WTC11 (cell line): Measurements from ENCODE around the gene PIGX. TPM values are rescaled to one million over a fixed set of nuclear protein-coding genes. Genes with fewer than 3 reads are reported as not detected.
"Not testable (repeated sequence)": the region's sequence is repeated elsewhere in the genome, so short reads cannot be mapped to it uniquely, and the experiment has no call there.

ENCODE experiments used
- ATAC-seq: fragments of 200-7000 bp; cut with Tn5 transposase; 2 replicates; pipeline ENCODE4 v1.10.0; 2021; ENCODE audit warnings: mild to moderate bottlenecking, moderate library complexity
- CTCF ChIA-PET: fragments of 300-600 bp; sonication (Branson Sonifier 250); formaldehyde crosslinking; loops from one replicate; lab custom pipeline; 2021; ENCODE audit warnings: antibody characterized with exemption; lab: Charles Lee
- POLR2A ChIA-PET: fragments of 350-600 bp; sonication (Branson Sonifier 250); formaldehyde crosslinking; loops from one replicate; lab custom pipeline; 2021; ENCODE audit warnings: antibody characterized with exemption; lab: Charles Lee
- DNase-seq: peaks from one replicate; pipeline ENCODE4 v3.0.0; 2021; ENCODE audit warnings: low spot score
- H3K27ac Mint-ChIP-seq: 2 replicates; pipeline ENCODE4 v1.8.0; 2021; ENCODE audit warnings: mixed read lengths
- H3K27me3 Mint-ChIP-seq: 2 replicates; pipeline ENCODE4 v1.8.0; 2021; ENCODE audit warnings: low read depth, mild to moderate bottlenecking, moderate library complexity, mixed read lengths
- H3K36me3 Mint-ChIP-seq: 2 replicates; pipeline ENCODE4 v1.8.0; 2021; ENCODE audit warnings: mixed read lengths
- H3K4me1 Mint-ChIP-seq: 2 replicates; pipeline ENCODE4 v1.8.0; 2022; ENCODE audit warnings: mixed read lengths
- H3K4me3 Mint-ChIP-seq: 2 replicates; pipeline ENCODE4 v1.8.0; 2021; ENCODE audit warnings: mild to moderate bottlenecking, moderate library complexity, mixed read lengths
- H3K9me3 Mint-ChIP-seq: 2 replicates; pipeline ENCODE4 v1.8.0; 2021; ENCODE audit warnings: mixed read lengths
- JAZF1 ChIP-seq: fragments of 250-450 bp; sonication (Bioruptor Pico); IDR thresholded peaks from 2 replicates; pipeline ENCODE4 v1.9.0; 2021; ENCODE audit warnings: moderate library complexity, mild to moderate bottlenecking, inconsistent platforms
- JUN ChIP-seq: sonication (generic); formaldehyde crosslinking; IDR thresholded peaks from 2 replicates; pipeline ENCODE4 v1.8.0; 2023; ENCODE audit warnings: mild to moderate bottlenecking, missing genetic modification reagents
- MXD4 ChIP-seq: fragments of 250-450 bp; sonication (Bioruptor Pico); IDR thresholded peaks from 2 replicates; pipeline ENCODE4 v1.8.0; 2021; ENCODE audit warnings: mild to moderate bottlenecking, moderate library complexity, borderline replicate concordance
- NFATC4 ChIP-seq: fragments of 250-450 bp; sonication (Bioruptor Pico); IDR thresholded peaks from 2 replicates; pipeline ENCODE4 v1.9.0; 2021; ENCODE audit warnings: mild to moderate bottlenecking
- NFE2L1 ChIP-seq: sonication (generic); formaldehyde crosslinking; IDR thresholded peaks from 2 replicates; pipeline ENCODE4 v1.8.1; 2023; ENCODE audit warnings: missing genetic modification reagents
- PRRX2 ChIP-seq: fragments of 250-450 bp; sonication (Bioruptor Pico); IDR thresholded peaks from 2 replicates; pipeline ENCODE4 v1.8.0; 2021; ENCODE audit warnings: mild to moderate bottlenecking
- SMAD3 ChIP-seq: sonication (generic); formaldehyde crosslinking; IDR thresholded peaks from 2 replicates; pipeline ENCODE4 v1.8.0; 2022; ENCODE audit warnings: missing genetic modification reagents, mild to moderate bottlenecking, borderline replicate concordance
- SMAD4 ChIP-seq: sonication (generic); formaldehyde crosslinking; IDR thresholded peaks from 2 replicates; pipeline ENCODE4 v1.8.0; 2022; ENCODE audit warnings: mild to moderate bottlenecking, missing genetic modification reagents
- TP53 ChIP-seq: sonication (generic); formaldehyde crosslinking; IDR thresholded peaks from 2 replicates; pipeline ENCODE4 v1.8.1; 2023; ENCODE audit warnings: mild to moderate bottlenecking, missing genetic modification reagents
- ZBTB43 ChIP-seq: sonication (generic); formaldehyde crosslinking; IDR thresholded peaks from 2 replicates; pipeline ENCODE4 v1.8.1; 2023; ENCODE audit warnings: mild to moderate bottlenecking, missing genetic modification reagents
- ZNF121 ChIP-seq: sonication (generic); formaldehyde crosslinking; IDR thresholded peaks from 2 replicates; pipeline ENCODE4 v1.8.0; 2023; ENCODE audit warnings: missing genetic modification reagents
- ZNF317 ChIP-seq: sonication (generic); formaldehyde crosslinking; IDR thresholded peaks from 2 replicates; pipeline ENCODE4 v1.8.1; 2023; ENCODE audit warnings: low read depth, mild to moderate bottlenecking, moderate library complexity, missing genetic modification reagents, borderline replicate concordance
- total RNA-seq: library from RNA; stranded (reverse); gene quantifications from 3 replicates; pipeline ENCODE4 v1.2.3, GENCODE V29; 2021
- TF ChIP-seq, protein P1 (sequence below): sonication (generic); formaldehyde crosslinking; IDR thresholded peaks from 2 replicates; pipeline ENCODE4 v1.8.1; 2022; ENCODE audit warnings: low read depth, mild to moderate bottlenecking, moderate library complexity, missing genetic modification reagents, borderline replicate concordance
- TF ChIP-seq, protein P2 (sequence below): fragments of 250-450 bp; sonication (Bioruptor Pico); conservative IDR thresholded peaks from 2 replicates; pipeline ENCODE4 v1.9.0; 2021; ENCODE audit warnings: mild to moderate bottlenecking
- TF ChIP-seq, protein P3 (sequence below): sonication (generic); formaldehyde crosslinking; IDR thresholded peaks from 2 replicates; pipeline ENCODE4 v1.8.0; 2022; ENCODE audit warnings: mild to moderate bottlenecking, missing genetic modification reagents
- TF ChIP-seq, protein P4 (sequence below): fragments of 250-450 bp; sonication (Bioruptor Pico); IDR thresholded peaks from 2 replicates; pipeline ENCODE4 v2.1.2; 2022; ENCODE audit warnings: mild to moderate bottlenecking, moderate library complexity
- TF ChIP-seq, protein P5 (sequence below): sonication (generic); formaldehyde crosslinking; IDR thresholded peaks from 2 replicates; pipeline ENCODE4 v1.8.0; 2023; ENCODE audit warnings: missing genetic modification reagents, mild to moderate bottlenecking, borderline replicate concordance

PIGX gene
- total RNA-seq, 1 experiment from 2014 or later: 12.8 TPM

DNA sequence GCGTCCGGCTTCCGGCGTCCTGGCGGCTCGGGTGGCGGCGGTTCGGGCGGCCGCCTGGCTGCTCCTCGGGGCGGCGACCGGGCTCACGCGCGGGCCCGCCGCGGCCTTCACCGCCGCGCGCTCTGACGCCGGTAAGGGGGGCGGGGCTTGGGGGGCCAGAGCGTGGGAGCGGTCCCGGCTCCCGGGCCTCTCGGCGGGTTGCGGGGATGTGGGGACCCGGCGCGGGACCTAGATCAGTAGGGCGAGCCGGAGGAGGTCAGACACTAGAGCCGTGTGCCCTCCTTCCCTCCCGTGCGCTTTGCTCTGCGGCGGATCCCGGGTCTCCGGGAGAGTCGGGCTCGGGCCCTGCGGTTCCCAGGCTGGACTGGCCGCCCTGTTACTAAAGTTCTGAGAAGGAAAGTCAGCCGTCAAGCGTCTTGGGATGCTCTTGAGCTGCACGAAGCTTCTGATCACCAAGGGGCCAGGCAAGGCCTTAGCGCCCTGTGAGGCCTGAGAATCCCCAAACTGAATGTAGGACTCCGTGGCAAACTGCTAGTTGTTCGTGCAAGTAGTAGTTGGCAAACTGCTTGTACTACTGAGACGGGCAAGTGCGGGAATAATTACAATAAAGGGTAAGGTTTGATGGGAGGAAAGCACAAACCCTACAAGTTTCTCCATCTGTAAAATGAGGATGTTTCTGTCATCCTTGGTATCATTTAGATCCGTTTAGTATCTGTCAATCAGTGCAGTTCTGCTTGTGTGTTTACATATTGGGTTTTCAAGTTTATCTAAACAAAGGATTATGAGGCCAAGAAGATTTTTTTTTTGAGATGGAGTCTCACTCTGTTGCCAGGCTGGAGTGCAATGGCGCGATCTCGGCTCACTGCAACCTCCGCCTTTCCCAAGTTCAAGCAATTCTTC lies 587 bp downstream of the PIGX start (continued):
- no peak for TF ChIP-seq NFE2L1 (CRISPR knock-in tag)
- TF ChIP-seq, protein P1, sequence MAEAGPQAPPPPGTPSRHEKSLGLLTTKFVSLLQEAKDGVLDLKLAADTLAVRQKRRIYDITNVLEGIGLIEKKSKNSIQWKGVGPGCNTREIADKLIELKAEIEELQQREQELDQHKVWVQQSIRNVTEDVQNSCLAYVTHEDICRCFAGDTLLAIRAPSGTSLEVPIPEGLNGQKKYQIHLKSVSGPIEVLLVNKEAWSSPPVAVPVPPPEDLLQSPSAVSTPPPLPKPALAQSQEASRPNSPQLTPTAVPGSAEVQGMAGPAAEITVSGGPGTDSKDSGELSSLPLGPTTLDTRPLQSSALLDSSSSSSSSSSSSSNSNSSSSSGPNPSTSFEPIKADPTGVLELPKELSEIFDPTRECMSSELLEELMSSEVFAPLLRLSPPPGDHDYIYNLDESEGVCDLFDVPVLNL: no peak
- no peak for TF ChIP-seq JAZF1 (CRISPR knock-in tag)
- TF ChIP-seq, protein P2, sequence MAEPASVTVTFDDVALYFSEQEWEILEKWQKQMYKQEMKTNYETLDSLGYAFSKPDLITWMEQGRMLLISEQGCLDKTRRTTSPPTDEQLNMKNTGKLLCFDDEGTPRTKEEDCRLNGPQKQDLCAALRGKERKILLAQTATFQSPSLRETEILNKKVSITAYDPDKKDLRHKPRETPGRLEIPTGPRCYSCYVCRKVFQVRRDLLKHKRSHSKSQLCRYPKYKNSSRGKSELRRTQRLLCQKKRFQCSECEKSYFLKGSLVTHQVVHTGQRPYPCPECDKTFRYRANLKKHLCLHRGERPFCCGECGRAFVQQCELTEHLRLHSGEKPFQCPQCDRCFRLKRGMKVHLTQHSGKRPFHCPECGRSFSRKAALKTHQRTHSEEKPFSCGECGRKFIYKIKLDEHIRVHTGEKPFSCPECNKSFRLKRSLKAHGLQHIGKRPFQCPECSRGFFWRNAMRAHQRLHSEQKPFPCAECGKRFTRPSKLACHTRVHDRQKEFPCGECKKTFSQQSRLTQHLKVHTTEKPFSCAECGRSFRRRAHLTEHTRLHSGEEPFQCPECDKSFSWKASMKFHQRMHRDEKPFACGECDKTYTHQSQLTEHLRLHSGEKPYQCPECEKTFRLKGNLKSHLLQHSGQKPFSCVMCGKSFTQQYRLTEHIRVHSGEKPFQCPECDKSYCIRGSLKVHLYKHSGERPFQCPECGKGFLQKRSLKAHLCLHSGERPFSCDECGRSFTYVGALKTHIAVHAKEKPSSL (CRISPR knock-in tag): no peak
- no peak for TF ChIP-seq PRRX2 (CRISPR knock-in tag)
- peak; percentile 65; the same call in 1 of the 2 replicates for TF ChIP-seq ZNF317
- TF ChIP-seq, protein P3, sequence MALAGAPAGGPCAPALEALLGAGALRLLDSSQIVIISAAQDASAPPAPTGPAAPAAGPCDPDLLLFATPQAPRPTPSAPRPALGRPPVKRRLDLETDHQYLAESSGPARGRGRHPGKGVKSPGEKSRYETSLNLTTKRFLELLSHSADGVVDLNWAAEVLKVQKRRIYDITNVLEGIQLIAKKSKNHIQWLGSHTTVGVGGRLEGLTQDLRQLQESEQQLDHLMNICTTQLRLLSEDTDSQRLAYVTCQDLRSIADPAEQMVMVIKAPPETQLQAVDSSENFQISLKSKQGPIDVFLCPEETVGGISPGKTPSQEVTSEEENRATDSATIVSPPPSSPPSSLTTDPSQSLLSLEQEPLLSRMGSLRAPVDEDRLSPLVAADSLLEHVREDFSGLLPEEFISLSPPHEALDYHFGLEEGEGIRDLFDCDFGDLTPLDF (CRISPR knock-in tag): no peak
- TF ChIP-seq SMAD4 (CRISPR knock-in tag): no peak
- TF ChIP-seq, protein P4, sequence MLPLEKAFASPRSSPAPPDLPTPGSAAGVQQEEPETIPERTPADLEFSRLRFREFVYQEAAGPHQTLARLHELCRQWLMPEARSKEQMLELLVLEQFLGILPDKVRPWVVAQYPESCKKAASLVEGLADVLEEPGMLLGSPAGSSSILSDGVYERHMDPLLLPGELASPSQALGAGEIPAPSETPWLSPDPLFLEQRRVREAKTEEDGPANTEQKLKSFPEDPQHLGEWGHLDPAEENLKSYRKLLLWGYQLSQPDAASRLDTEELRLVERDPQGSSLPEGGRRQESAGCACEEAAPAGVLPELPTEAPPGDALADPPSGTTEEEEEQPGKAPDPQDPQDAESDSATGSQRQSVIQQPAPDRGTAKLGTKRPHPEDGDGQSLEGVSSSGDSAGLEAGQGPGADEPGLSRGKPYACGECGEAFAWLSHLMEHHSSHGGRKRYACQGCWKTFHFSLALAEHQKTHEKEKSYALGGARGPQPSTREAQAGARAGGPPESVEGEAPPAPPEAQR (CRISPR knock-in tag): no peak
- TF ChIP-seq TP53 (CRISPR knock-in tag): 0 out of 2 replicates have a peak, but pooled peaks have one; percentile 12
- no peak for TF ChIP-seq MXD4
- TF ChIP-seq ZNF121 (CRISPR knock-in tag): no peak
- TF ChIP-seq NFATC4 (CRISPR knock-in tag): no peak
- TF ChIP-seq ZBTB43: no peak
- TF ChIP-seq, protein P5, sequence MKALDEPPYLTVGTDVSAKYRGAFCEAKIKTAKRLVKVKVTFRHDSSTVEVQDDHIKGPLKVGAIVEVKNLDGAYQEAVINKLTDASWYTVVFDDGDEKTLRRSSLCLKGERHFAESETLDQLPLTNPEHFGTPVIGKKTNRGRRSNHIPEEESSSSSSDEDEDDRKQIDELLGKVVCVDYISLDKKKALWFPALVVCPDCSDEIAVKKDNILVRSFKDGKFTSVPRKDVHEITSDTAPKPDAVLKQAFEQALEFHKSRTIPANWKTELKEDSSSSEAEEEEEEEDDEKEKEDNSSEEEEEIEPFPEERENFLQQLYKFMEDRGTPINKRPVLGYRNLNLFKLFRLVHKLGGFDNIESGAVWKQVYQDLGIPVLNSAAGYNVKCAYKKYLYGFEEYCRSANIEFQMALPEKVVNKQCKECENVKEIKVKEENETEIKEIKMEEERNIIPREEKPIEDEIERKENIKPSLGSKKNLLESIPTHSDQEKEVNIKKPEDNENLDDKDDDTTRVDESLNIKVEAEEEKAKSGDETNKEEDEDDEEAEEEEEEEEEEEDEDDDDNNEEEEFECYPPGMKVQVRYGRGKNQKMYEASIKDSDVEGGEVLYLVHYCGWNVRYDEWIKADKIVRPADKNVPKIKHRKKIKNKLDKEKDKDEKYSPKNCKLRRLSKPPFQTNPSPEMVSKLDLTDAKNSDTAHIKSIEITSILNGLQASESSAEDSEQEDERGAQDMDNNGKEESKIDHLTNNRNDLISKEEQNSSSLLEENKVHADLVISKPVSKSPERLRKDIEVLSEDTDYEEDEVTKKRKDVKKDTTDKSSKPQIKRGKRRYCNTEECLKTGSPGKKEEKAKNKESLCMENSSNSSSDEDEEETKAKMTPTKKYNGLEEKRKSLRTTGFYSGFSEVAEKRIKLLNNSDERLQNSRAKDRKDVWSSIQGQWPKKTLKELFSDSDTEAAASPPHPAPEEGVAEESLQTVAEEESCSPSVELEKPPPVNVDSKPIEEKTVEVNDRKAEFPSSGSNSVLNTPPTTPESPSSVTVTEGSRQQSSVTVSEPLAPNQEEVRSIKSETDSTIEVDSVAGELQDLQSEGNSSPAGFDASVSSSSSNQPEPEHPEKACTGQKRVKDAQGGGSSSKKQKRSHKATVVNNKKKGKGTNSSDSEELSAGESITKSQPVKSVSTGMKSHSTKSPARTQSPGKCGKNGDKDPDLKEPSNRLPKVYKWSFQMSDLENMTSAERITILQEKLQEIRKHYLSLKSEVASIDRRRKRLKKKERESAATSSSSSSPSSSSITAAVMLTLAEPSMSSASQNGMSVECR (CRISPR knock-in tag): no peak
- no peak for TF ChIP-seq SMAD3 (CRISPR knock-in tag)
- 0 out of 2 replicates have a peak, but pooled peaks have one; percentile 34 for TF ChIP-seq JUN

- H3K36me3 Mint-ChIP-seq, H3K9me3 Mint-ChIP-seq, H3K27me3 Mint-ChIP-seq, H3K4me3 Mint-ChIP-seq, ATAC-seq, CTCF ChIA-PET, H3K27ac Mint-ChIP-seq, DNase-seq, H3K4me1 Mint-ChIP-seq: not testable (repeated sequence)
- POLR2A ChIA-PET: interaction anchor here (0.9 to 1.2 kb wide), 2 partner anchors 22 to 33 kb away, joined by 3 read pairs; partner anchors contain the start of gene PAK2
Measured at GRCh38 chr3:196717162-196717561, 5.0 kb downstream of the PIGX start.
